ENCODE data around the gene PRKCH. TPM values are rescaled to one million over a fixed set of nuclear protein-coding genes. Genes with fewer than 3 reads are reported as not detected.

The PRKCH gene
- total RNA-seq, 1 experiment from 2014 or later: 10.3 TPM

DNA sequence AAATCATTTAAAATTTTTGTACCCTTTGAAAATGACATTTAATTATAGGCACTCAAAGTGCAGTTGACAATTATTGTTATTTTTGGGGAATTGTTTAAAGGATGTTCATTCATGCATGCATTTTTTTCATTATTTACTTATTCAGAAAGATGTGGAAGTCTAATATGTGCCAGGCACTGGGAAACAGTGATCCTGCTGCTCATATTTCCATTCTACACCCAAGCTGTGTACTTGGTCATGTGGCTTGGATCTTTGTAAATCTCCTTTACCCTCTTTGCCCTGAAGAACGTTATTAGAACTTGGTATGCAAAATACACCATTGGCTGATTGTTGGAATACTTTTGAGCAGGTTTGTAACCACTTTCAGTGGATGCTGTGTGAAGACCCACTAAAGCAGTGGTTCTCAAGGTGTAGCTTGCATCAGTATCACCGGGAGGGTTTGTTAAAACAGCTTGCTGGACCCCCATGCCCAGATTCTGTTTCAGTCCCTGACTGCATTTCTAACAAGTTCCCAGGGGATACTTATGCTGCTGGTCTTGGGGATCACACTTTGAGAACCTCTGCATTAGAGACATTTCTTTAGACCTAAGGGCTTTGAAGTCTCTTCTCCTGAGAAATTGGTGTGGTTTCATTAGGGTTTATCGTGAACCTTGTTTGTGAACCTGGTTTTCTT is 47.5 kb downstream of the PRKCH start:
- ATAC-seq: no peak
- ChIA-PET CTCF (no interaction called here), POLR2A (interaction anchor here (0.7 kb wide), 1 partner anchor 9 kb away, joined by 3 read pairs; no protein-coding TSS in a partner anchor)
- no peak overlapping the region for H3K27ac Mint-ChIP-seq
- H3K4me3 Mint-ChIP-seq: no peak overlapping the region
- no peaks in the 10 kb centered on the region for H3K27me3 Mint-ChIP-seq (ENCODE audit: low read depth)
- DNase-seq (ENCODE audit: low spot score): no peak
- H3K9me3 Mint-ChIP-seq: peaks cover 21% of the 10 kb centered on the region
- H3K4me1 Mint-ChIP-seq: peaks cover 12% of the 10 kb centered on the region
- no peak for TF ChIP-seq ATF6 (CRISPR knock-in tag; IDR thresholded peaks at IDR 0.05)
- no peak for TF ChIP-seq SOX15 (CRISPR knock-in tag; IDR thresholded peaks at IDR 0.05)
- TF ChIP-seq SMAD3 (CRISPR knock-in tag; IDR thresholded peaks at IDR 0.05; ENCODE audit: borderline replicate concordance): no peak
- peaks cover 17% of the 10 kb centered on the region for H3K36me3 Mint-ChIP-seq

- POLR2A ChIA-PET: no interaction called here
- no peak overlapping the region for H3K4me3 Mint-ChIP-seq
- peaks cover 26% of the 10 kb centered on the region for H3K9me3 Mint-ChIP-seq
- no peaks in the 10 kb centered on the region for H3K27me3 Mint-ChIP-seq (ENCODE audit: low read depth)
- no peak overlapping the region for H3K27ac Mint-ChIP-seq
- CTCF ChIA-PET: no interaction called here
- DNase-seq (ENCODE audit: low spot score): no peak
- H3K4me1 Mint-ChIP-seq: peaks cover 12% of the 10 kb centered on the region
- peaks cover 22% of the 10 kb centered on the region for H3K36me3 Mint-ChIP-seq
- ATAC-seq: no peak
- TF ChIP-seq TEAD4 (CRISPR knock-in tag; IDR thresholded peaks at IDR 0.05) (no peak), ZNF263 (CRISPR knock-in tag; IDR thresholded peaks at IDR 0.05; ENCODE audit: low read depth) (no peak), EMX1 (CRISPR knock-in tag; IDR thresholded peaks at IDR 0.05) (no peak), ETV6 (CRISPR knock-in tag; IDR thresholded peaks at IDR 0.05) (no peak), NFE2L1 (CRISPR knock-in tag; IDR thresholded peaks at IDR 0.05) (no peak), NR3C1 (CRISPR knock-in tag; conservative IDR thresholded peaks at IDR 0.05; ENCODE audit: low read depth) (no peak), STAT6 (CRISPR knock-in tag; conservative IDR thresholded peaks at IDR 0.05; ENCODE audit: low read depth) (no peak), FOXK1 (CRISPR knock-in tag; IDR thresholded peaks at IDR 0.05) (no peak), USF2 (CRISPR knock-in tag; IDR thresholded peaks at IDR 0.05) (no peak), ZNF425 (CRISPR knock-in tag; conservative IDR thresholded peaks at IDR 0.05) (no peak)
- TF ChIP-seq, protein P1, sequence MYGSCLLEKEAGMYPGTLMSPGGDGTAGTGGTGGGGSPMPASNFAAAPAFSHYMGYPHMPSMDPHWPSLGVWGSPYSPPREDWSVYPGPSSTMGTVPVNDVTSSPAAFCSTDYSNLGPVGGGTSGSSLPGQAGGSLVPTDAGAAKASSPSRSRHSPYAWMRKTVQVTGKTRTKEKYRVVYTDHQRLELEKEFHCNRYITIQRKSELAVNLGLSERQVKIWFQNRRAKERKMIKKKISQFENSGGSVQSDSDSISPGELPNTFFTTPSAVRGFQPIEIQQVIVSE (CRISPR knock-in tag; IDR thresholded peaks at IDR 0.05; ENCODE audit: borderline replicate concordance): no peak
These were observed 48.1 kb downstream of the PRKCH start for GRCh38 chr14:61369454-61369810.

Data from WTC11 (cell line).